ENCODE data around the gene MAD1L1. TPM values are rescaled to one million over a fixed set of nuclear protein-coding genes. Genes with fewer than 3 reads are reported as not detected.
"Not testable (repeated sequence)": the region's sequence is repeated elsewhere in the genome, so short reads cannot be mapped to it uniquely, and the experiment has no call there.

MAD1L1 gene
- total RNA-seq, 1 experiment from 2014 or later, result 184 TPM

- no peak for DNase-seq (ENCODE audit: low read depth)
Observed at GRCh38 chr7:2070151-2070763, 162.5 kb downstream of the MAD1L1 start.

GRCh38 chr7:2069472-2069860 is 163.3 kb downstream of the MAD1L1 start:
- no peak for DNase-seq (ENCODE audit: low read depth)

GRCh38 chr7:2068693-2069471 is 163.9 kb downstream of the MAD1L1 start:
- DNase-seq (ENCODE audit: low read depth), result no peak

GRCh38 chr7:2066251-2066919 is 166.4 kb downstream of the MAD1L1 start:
- no peak for DNase-seq (ENCODE audit: low read depth)

- no peak for DNase-seq (ENCODE audit: low read depth)
Observed at GRCh38 chr7:2065528-2065927, 167.2 kb downstream of the MAD1L1 start.

- no peak for DNase-seq (ENCODE audit: low read depth)
Observed at GRCh38 chr7:2063563-2064260, 169.0 kb downstream of the MAD1L1 start.

- DNase-seq (ENCODE audit: low read depth), result no peak
Observed at GRCh38 chr7:2062648-2063047, 170.1 kb downstream of the MAD1L1 start.

GRCh38 chr7:2060701-2061100 is 172.0 kb downstream of the MAD1L1 start:
- no peak for DNase-seq (ENCODE audit: low read depth)

- DNase-seq (ENCODE audit: low read depth), result no peak
Observed at GRCh38 chr7:2059964-2060700, 172.6 kb downstream of the MAD1L1 start.

GRCh38 chr7:2058246-2058645 is 174.5 kb downstream of the MAD1L1 start:
- not testable (repeated sequence) for DNase-seq (ENCODE audit: low read depth)

GRCh38 chr7:2055956-2056355 is 176.8 kb downstream of the MAD1L1 start:
- no peak for DNase-seq (ENCODE audit: low read depth)

- DNase-seq (ENCODE audit: low read depth), result no peak
Observed at GRCh38 chr7:2054927-2055326, 177.8 kb downstream of the MAD1L1 start.

GRCh38 chr7:2053395-2053794 is 179.3 kb downstream of the MAD1L1 start:
- DNase-seq (ENCODE audit: low read depth), result no peak

GRCh38 chr7:2052657-2053048 is 180.1 kb downstream of the MAD1L1 start:
- DNase-seq (ENCODE audit: low read depth), result no peak

- no peak for DNase-seq (ENCODE audit: low read depth)
Observed at GRCh38 chr7:2051707-2052656, 180.8 kb downstream of the MAD1L1 start.

- no peak for DNase-seq (ENCODE audit: low read depth)
Observed at GRCh38 chr7:2050511-2050866, 182.3 kb downstream of the MAD1L1 start.

GRCh38 chr7:2049782-2050510 is 182.8 kb downstream of the MAD1L1 start:
- DNase-seq (ENCODE audit: low read depth), result no peak

- no peak for DNase-seq (ENCODE audit: low read depth)
Observed at GRCh38 chr7:2049111-2049781, 183.5 kb downstream of the MAD1L1 start.

- no peak for DNase-seq (ENCODE audit: low read depth)
Observed at GRCh38 chr7:2048531-2048930, 184.2 kb downstream of the MAD1L1 start.

Data from HT1080 (cell line).